ENCODE measurements around the gene TRPM2. TPM values are rescaled to one million over a fixed set of nuclear protein-coding genes. Genes with fewer than 3 reads are reported as not detected.

TRPM2 gene
- total and polyA plus RNA-seq, 2 of the 8 experiments (the other 6 are each of a cell fraction or from before 2014, with no cell fraction given) = 0.27 to 0.28 TPM

DNA sequence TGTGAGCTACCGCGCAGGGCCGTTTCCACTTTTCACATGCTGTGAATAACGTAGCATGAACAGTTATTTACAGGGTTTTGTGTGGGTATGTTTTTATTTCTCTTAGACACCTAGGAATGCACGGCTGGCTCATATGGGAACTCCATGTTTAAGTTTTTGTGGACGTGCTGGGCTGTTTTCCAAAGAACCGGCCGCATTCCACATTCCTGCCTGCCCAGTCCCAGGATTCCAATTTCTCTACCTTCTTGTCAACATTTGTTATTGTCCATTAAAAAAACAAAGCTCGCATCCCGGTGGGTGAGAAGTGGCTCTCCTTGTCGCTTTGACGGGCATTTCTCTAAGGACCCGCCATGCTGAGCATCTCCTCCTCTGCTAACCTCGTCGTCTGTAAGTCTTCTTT lies 54.8 kb downstream of the TRPM2 start:
- Histone ChIP-seq H3K4me3 (ENCODE audit: extremely low read depth in 1 of 4, insufficient read depth in 2 of 4, low read depth in 3 of 4, low read length in 4 of 4) (no peak overlapping the region), H3K9ac (replicated peaks in 1 of 4; ENCODE audit: extremely low read depth in 1 of 4, low read depth in 3 of 4, low read length in 3 of 4) (no peak overlapping the region), H3K79me2 (ENCODE audit: control insufficient read depth in 1 of 2, insufficient read depth in 2 of 2, low read length in 2 of 2) (no peaks in the 10 kb centered on the region; a peak in 1 of 4 replicates), H3K23ac (ENCODE audit: insufficient read length) (no peak overlapping the region), H3K79me1 (ENCODE audit: low read depth, low read length) (no peaks in the 10 kb centered on the region), H2AFZ (ENCODE audit: low read length) (no peak overlapping the region), H3K9me3 (ENCODE audit: insufficient read depth in 2 of 2, low read depth in 1 of 2, low read length in 1 of 2) (peaks cover 14 to 17% of the 10 kb centered on the region in 2 experiments), H3K27me3 (replicated peaks in 1 of 4; ENCODE audit: control insufficient read depth in 3 of 4, extremely low read depth in 1 of 4, insufficient read depth in 3 of 4, low read length in 3 of 4) (no peaks in the 10 kb centered on the region), H4K5ac (ENCODE audit: insufficient read length, low read depth, low read length) (no peak overlapping the region), H3K23me2 (ENCODE audit: low read depth, low read length) (no peaks in the 10 kb centered on the region), H4K20me1 (replicated peaks in 1 of 2; ENCODE audit: control insufficient read depth in 1 of 2, insufficient read depth in 2 of 2, low read length in 2 of 2) (peaks cover 0 to 2% of the 10 kb centered on the region in 2 experiments), H2BK15ac (ENCODE audit: low read length) (no peak overlapping the region), H3K14ac (ENCODE audit: insufficient read length) (no peak overlapping the region), H3K36me3 (ENCODE audit: control insufficient read depth in 2 of 4, insufficient read depth in 4 of 4, low read length in 3 of 4) (no peaks in the 10 kb centered on the region; a peak in 1 of 8 replicates), H3K4me2 (ENCODE audit: insufficient read depth in 1 of 2, low read depth in 2 of 2, low read length in 2 of 2) (no peak overlapping the region), H2BK12ac (ENCODE audit: low read depth, low read length) (no peak overlapping the region), H4K91ac (replicated peaks; ENCODE audit: insufficient read length, low read length) (no peak overlapping the region), H3K4me1 (replicated peaks in 1 of 4; ENCODE audit: control insufficient read depth in 3 of 4, insufficient read depth in 4 of 4, low read length in 3 of 4) (no peaks in the 10 kb centered on the region), H2BK120ac (replicated peaks; ENCODE audit: low read depth, low read length) (no peak overlapping the region), H3K4ac (replicated peaks; ENCODE audit: insufficient read length, low read depth, low read length) (no peak overlapping the region), H2AK5ac (ENCODE audit: low read depth, low read length) (no peak overlapping the region), H2BK5ac (ENCODE audit: low read depth, low read length) (no peak overlapping the region), H3K18ac (ENCODE audit: extremely low read depth, low read length) (no peak overlapping the region), H2BK20ac (ENCODE audit: low read length) (no peak overlapping the region), H3K27ac (ENCODE audit: low read depth, low read length) (no peak overlapping the region), H3K56ac (replicated peaks; ENCODE audit: insufficient read length, low read depth, low read length) (no peak overlapping the region), H4K8ac (ENCODE audit: extremely low read depth, insufficient read depth, low read length) (no peak overlapping the region)
- 95% methylated on average over 15 of the region's 15 CpGs; no CpG with 5 or more reads in 1 of the 2 experiments for WGBS, 2 experiments (ENCODE audit: extremely low coverage in 1 of 2, insufficient coverage in 1 of 2, insufficient read length in 1 of 2, insufficient replicate concordance in 2 of 2, low coverage in 1 of 2, low lambda C conversion rate in 2 of 2, missing lambda C conversion rate in 1 of 2)
- FAIRE-seq (no peak), DNase-seq (ENCODE audit: low read depth in 1 of 2, low spot score in 2 of 2) (no peak)
- CTCF ChIA-PET (ENCODE audit: partially characterized antibody) = interaction anchor here (0.7 to 1.5 kb wide), 3 partner anchors 36 to 470 kb away, joined by 3 to 5 read pairs (median 3); no protein-coding TSS in a partner anchor
- POLR2A ChIA-PET (ENCODE audit: partially characterized antibody) = interaction anchor here (0.6 kb wide), 1 partner anchor 611 kb away, joined by 3 read pairs; no protein-coding TSS in a partner anchor
- TF ChIP-seq RAD21 (IDR thresholded peaks at IDR 0.05 in 1 of 2, conservative IDR thresholded peaks at IDR 0.05 in 1 of 2; ENCODE audit: low read depth in 2 of 2, low read length in 2 of 2) (no peak), HDAC2 (IDR thresholded peaks at IDR 0.05; ENCODE audit: borderline replicate concordance in 1 of 2, low read depth in 2 of 2, low read length in 2 of 2) (no peak), SIRT6 (IDR thresholded peaks at IDR 0.05; ENCODE audit: low read length) (no peak)
- TF ChIP-seq, protein P1, sequence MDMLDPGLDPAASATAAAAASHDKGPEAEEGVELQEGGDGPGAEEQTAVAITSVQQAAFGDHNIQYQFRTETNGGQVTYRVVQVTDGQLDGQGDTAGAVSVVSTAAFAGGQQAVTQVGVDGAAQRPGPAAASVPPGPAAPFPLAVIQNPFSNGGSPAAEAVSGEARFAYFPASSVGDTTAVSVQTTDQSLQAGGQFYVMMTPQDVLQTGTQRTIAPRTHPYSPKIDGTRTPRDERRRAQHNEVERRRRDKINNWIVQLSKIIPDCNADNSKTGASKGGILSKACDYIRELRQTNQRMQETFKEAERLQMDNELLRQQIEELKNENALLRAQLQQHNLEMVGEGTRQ (IDR thresholded peaks at IDR 0.05; ENCODE audit: low read length) = no peak
- TF ChIP-seq, protein P2, sequence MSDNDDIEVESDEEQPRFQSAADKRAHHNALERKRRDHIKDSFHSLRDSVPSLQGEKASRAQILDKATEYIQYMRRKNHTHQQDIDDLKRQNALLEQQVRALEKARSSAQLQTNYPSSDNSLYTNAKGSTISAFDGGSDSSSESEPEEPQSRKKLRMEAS (IDR thresholded peaks at IDR 0.05) = no peak

All from H1 (cell line).